HCT116 (cell line): ENCODE data around the gene NOC4L.

Experiments
- CBX3 ChIP-seq: IDR thresholded peaks from 2 replicates; pipeline ENCODE4 v1.6.1; 2012; ENCODE audit warnings: low read depth
- POLR2A ChIP-seq: IDR thresholded peaks from 2 replicates; pipeline ENCODE4 v1.7.0; 2011; ENCODE audit warnings: borderline replicate concordance; ENCODE audit not compliant: insufficient read depth, insufficient read length; ENCODE audit errors: extremely low read depth
- RAD21 ChIP-seq: IDR thresholded peaks from 2 replicates; pipeline ENCODE4 v1.6.1; 2012; ENCODE audit warnings: low read depth, mild to moderate bottlenecking
- TF ChIP-seq, protein P1 (sequence below), 3 experiments: fragments of 200-600 bp in 1 of 3; sonication (generic) in 1 of 3; IDR thresholded peaks in 2 of 3; conservative IDR thresholded peaks in 1 of 3; 2 replicates each; pipeline ENCODE4 v1.5.1; 2012 to 2017; ENCODE audit warnings: low read depth in 2 of 3, low read length in 2 of 3, antibody characterized with exemption in 1 of 3, borderline replicate concordance in 1 of 3, control low read depth in 1 of 3, mild to moderate bottlenecking in 1 of 3, mixed read lengths in 1 of 3, mixed run types in 1 of 3, moderate library complexity in 1 of 3; ENCODE audit not compliant: insufficient read depth in 1 of 3

DNA sequence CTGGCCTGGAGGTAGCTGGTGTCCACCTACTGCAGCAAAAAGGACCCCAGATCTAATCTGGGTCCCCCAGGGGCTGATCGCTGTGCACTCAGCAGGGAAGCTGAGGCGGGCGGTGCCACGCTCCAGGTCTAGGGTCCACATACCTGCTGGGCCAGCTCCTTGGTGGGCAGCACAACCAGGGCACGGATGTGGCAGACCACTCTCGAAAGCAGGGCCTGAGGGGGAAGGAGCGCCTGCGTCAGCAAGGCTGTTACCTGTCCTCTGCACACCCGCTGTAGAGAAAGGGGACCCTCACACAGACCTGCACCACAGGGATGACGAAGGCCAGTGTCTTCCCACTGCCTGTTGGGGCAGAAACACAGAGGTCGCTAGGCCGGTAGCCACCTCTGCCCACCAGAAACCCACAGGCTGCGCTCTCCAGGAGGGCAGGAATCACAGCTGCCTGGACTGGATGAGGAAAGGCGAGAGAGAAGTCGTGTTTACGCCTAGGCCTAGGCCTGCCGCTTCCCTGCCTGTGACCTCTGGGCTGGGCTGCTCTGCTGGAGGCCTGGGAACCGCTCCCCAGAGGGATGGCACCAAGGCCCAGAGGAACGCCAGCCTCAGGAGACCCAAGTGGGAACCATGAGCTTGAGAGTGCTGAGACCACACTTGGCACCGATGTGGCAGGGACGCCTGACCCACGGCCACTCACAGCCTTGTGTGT, 2.1 kb upstream of the NOC4L start:
- TF ChIP-seq, protein P1, sequence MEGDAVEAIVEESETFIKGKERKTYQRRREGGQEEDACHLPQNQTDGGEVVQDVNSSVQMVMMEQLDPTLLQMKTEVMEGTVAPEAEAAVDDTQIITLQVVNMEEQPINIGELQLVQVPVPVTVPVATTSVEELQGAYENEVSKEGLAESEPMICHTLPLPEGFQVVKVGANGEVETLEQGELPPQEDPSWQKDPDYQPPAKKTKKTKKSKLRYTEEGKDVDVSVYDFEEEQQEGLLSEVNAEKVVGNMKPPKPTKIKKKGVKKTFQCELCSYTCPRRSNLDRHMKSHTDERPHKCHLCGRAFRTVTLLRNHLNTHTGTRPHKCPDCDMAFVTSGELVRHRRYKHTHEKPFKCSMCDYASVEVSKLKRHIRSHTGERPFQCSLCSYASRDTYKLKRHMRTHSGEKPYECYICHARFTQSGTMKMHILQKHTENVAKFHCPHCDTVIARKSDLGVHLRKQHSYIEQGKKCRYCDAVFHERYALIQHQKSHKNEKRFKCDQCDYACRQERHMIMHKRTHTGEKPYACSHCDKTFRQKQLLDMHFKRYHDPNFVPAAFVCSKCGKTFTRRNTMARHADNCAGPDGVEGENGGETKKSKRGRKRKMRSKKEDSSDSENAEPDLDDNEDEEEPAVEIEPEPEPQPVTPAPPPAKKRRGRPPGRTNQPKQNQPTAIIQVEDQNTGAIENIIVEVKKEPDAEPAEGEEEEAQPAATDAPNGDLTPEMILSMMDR (IDR thresholded peaks at IDR 0.05 in 2 of 3, conservative IDR thresholded peaks at IDR 0.05 in 1 of 3; ENCODE audit: borderline replicate concordance in 1 of 3, insufficient read depth in 1 of 3, low read depth in 2 of 3, low read length in 2 of 3): no peak
- no peak for TF ChIP-seq CBX3
- no peak for TF ChIP-seq POLR2A
- no peak for TF ChIP-seq RAD21
